GM12878 (cell line): ENCODE results near the gene SRP72. TPM values are rescaled to one million over a fixed set of nuclear protein-coding genes. Genes with fewer than 3 reads are reported as not detected.

Experiments used
- ATAC-seq: fragments of 200-7000 bp; cut with Tn5 transposase; 3 replicates; pipeline ENCODE4 v1.9.1; 2020; ENCODE audit warnings: mild to moderate bottlenecking, moderate library complexity
- BruUV-seq: library from RNA; stranded (reverse); fragments of 400-500 nt; replicated peaks from 2 replicates; lab custom pipeline; 2021; lab: Mats Ljungman, UMichigan
- CTCF ChIA-PET: fragments of 300-600 bp; sonication (Branson Sonifier 250); formaldehyde crosslinking; extraction: SDS; loops from one replicate; lab custom pipeline; 2021; ENCODE audit warnings: inconsistent platforms; lab: Yijun Ruan, JAX
- POLR2A ChIA-PET: fragments of 350-600 bp; formaldehyde crosslinking; extraction: SDS; loops from one replicate; lab custom pipeline; 2021; ENCODE audit warnings: inconsistent platforms; lab: Charles Lee
- RAD21 ChIA-PET: fragments of 300-600 bp; sonication (Branson Sonifier 250); formaldehyde crosslinking; loops from one replicate; lab custom pipeline; 2023; ENCODE audit warnings: antibody characterized with exemption; ENCODE audit not compliant: unreplicated experiment; lab: Charles Lee
- SMC1A ChIA-PET: fragments of 300-600 bp; sonication (Branson Sonifier 250); formaldehyde crosslinking; loops from one replicate; lab custom pipeline; 2023; ENCODE audit not compliant: unreplicated experiment, uncharacterized antibody; lab: Charles Lee
- DNase-seq: peaks from one replicate; pipeline ENCODE4 v3.0.0-alpha.2; 2011; ENCODE audit warnings: low read depth, low spot score
- FAIRE-seq: peaks from 3 replicates; lab custom pipeline; 2011; peaks lifted over from hg19 to GRCh38; lab: Jason Lieb, UNC
- H2AFZ ChIP-seq: 2 replicates; pipeline ENCODE4 v1.6.0; 2011; ENCODE audit warnings: low read depth, low read length, control low read depth; ENCODE audit not compliant: control insufficient read depth
- H3K27ac ChIP-seq: 2 replicates; pipeline ENCODE4 v1.5.1; 2011; ENCODE audit warnings: control low read depth; ENCODE audit not compliant: control insufficient read depth, insufficient read depth
- H3K27me3 ChIP-seq, 2 experiments: replicated peaks in 1 of 2; 2 replicates each; pipeline versions ENCODE4 v1.6.0 to v1.6.1; 2011; ENCODE audit warnings: low read length in 1 of 2; ENCODE audit not compliant: control insufficient read depth in 2 of 2, insufficient read depth in 2 of 2
- H3K36me3 ChIP-seq, 2 experiments: 2 replicates each; pipeline ENCODE4 v1.5.1; 2011; ENCODE audit warnings: low read length in 1 of 2; ENCODE audit not compliant: control insufficient read depth in 2 of 2, insufficient read depth in 2 of 2
- H3K4me1 ChIP-seq: 2 replicates; pipeline ENCODE4 v1.6.1; 2011; ENCODE audit warnings: mild to moderate bottlenecking, low read length, moderate library complexity, mixed read lengths; ENCODE audit not compliant: control insufficient read depth, insufficient read depth
- H3K4me2 ChIP-seq: 2 replicates; pipeline ENCODE4 v1.6.0; 2011; ENCODE audit warnings: control low read depth; ENCODE audit not compliant: control insufficient read depth, insufficient read depth
- H3K4me3 ChIP-seq: fragments of 200-600 bp; sonication (generic); 2 replicates; pipeline ENCODE4 v1.5.1; 2016
- H3K79me2 ChIP-seq: 2 replicates; pipeline ENCODE4 v1.6.0; 2011; ENCODE audit warnings: low read length; ENCODE audit not compliant: control insufficient read depth, insufficient read depth
- H3K9ac ChIP-seq: 2 replicates; pipeline ENCODE4 v1.8.0; 2011; ENCODE audit warnings: low read length, control low read depth, mixed read lengths; ENCODE audit not compliant: control insufficient read depth, insufficient read depth
- H3K9me3 ChIP-seq: replicated peaks from 3 replicates; pipeline ENCODE4 v1.5.1; 2011; ENCODE audit warnings: mild to moderate bottlenecking, low read length; ENCODE audit not compliant: control insufficient read depth, insufficient read depth
- H4K20me1 ChIP-seq: 2 replicates; pipeline ENCODE4 v1.6.0; 2011; ENCODE audit not compliant: control insufficient read depth, insufficient read depth
- CREM ChIP-seq: IDR thresholded peaks from 2 replicates; pipeline ENCODE4 v1.6.1; 2014; ENCODE audit warnings: antibody characterized with exemption, low read depth
- IKZF1 ChIP-seq: fragments of 450-650 bp; conservative IDR thresholded peaks from 2 replicates; pipeline ENCODE4 v1.6.1; 2017; ENCODE audit warnings: antibody characterized with exemption, mild to moderate bottlenecking
- IRF5 ChIP-seq: fragments of 450-650 bp; IDR thresholded peaks from 2 replicates; pipeline ENCODE4 v1.6.1; 2017; ENCODE audit warnings: borderline replicate concordance
- NFYA ChIP-seq: IDR thresholded peaks from 2 replicates; pipeline ENCODE4 v1.6.1; 2011; ENCODE audit warnings: low read depth, mild to moderate bottlenecking, low read length, improper control_type of control experiment, borderline replicate concordance
- NR2C2 ChIP-seq: IDR thresholded peaks from 2 replicates; pipeline ENCODE4 v1.6.1; 2011; ENCODE audit warnings: borderline replicate concordance, low read depth; ENCODE audit not compliant: control insufficient read depth, insufficient read length
- NR2F1 ChIP-seq: fragments of 450-650 bp; conservative IDR thresholded peaks from 2 replicates; pipeline ENCODE4 v1.6.1; 2017; ENCODE audit warnings: mild to moderate bottlenecking
- PRDM15 ChIP-seq: fragments of 450-650 bp; formaldehyde crosslinking; IDR thresholded peaks from 2 replicates; pipeline ENCODE4 v1.4.0; 2020; ENCODE audit warnings: mild to moderate bottlenecking, moderate library complexity
- REST ChIP-seq: IDR thresholded peaks from 2 replicates; pipeline ENCODE4 v1.6.1; 2012; ENCODE audit warnings: mild to moderate bottlenecking, low read depth, low read length
- ZBTB4 ChIP-seq: fragments of 450-650 bp; formaldehyde crosslinking; IDR thresholded peaks from 2 replicates; pipeline ENCODE4 v1.4.0; 2022; ENCODE audit warnings: mild to moderate bottlenecking, moderate library complexity
- WGBS: methylation state at CpG from one replicate; pipeline ENCODE4 v1.1.6; 2016; ENCODE audit warnings: low lambda C conversion rate; ENCODE audit not compliant: insufficient replicate concordance, insufficient coverage; ENCODE audit errors: missing lambda C conversion rate; 5-methylcytosine and 5-hydroxymethylcytosine counted together
- in situ Hi-C: fragments of 300-500 bp; cut with MboI; formaldehyde crosslinking; loops from 9 replicates; pipeline ENCODE4 v1.14.3; 2018; ENCODE audit warnings: mixed read lengths
- intact Hi-C: fragments of 100-400 bp; cut with micrococcal nuclease; formaldehyde crosslinking; loops from one replicate; pipeline ENCODE4 v1.14.2; 2022; ENCODE audit not compliant: unreplicated experiment
- polyA plus RNA-seq, 11 experiments: library from polyadenylated mRNA; depleted of rRNA in 4 of 11; unstranded in 6 of 11; stranded (reverse) in 5 of 11; fragments of >200 nt; fragmentation: Nextera tagmentation in 4 of 11; fragmentation: Illumina TruSeq in 1 of 11; extraction: Ambion mirVana in 4 of 11; extraction: Trizol in 1 of 11; gene quantifications; 1 replicate in 1 of 11; 2 replicates in 10 of 11; pipeline versions ENCODE4 v1.2.1 to v1.2.3, GENCODE V29; 2011 to 2016; ENCODE audit warnings: inconsistent platforms in 2 of 11, missing spikeins in 2 of 11, low read depth in 1 of 11
- total RNA-seq, 4 experiments: library from RNA; depleted of rRNA in 3 of 4; stranded (reverse); fragments of >200 nt in 3 of 4; fragmentation: Illumina TruSeq in 1 of 4; extraction: Trizol in 1 of 4; gene quantifications; 2 replicates each; pipeline versions ENCODE4 v1.2.1 to v1.2.3, GENCODE V29; 2013 to 2021

Gene SRP72
- total and polyA plus RNA-seq, 10 of the 15 experiments (the other 5 are each of a cell fraction or from before 2014, with no cell fraction given), result 61.6 to 186 (median 133) TPM

GRCh38 chr4:56440983-56441382 lies 26.4 kb upstream of the SRP72 start:
- Histone ChIP-seq H3K4me2 (peak overlapping the region; percentile 63), H3K27me3 (no peaks in the 10 kb centered on the region), H3K4me3 (peak overlapping the region; percentile 51), H4K20me1 (no peaks in the 10 kb centered on the region; the same call in 1 of the 2 replicates), H3K9me3 (no peaks in the 10 kb centered on the region), H3K9ac (peak overlapping the region; percentile 11; the same call in 1 of the 2 replicates), H3K79me2 (peaks cover 93% of the 10 kb centered on the region), H3K36me3 (peaks cover 0 to 14% of the 10 kb centered on the region in 2 experiments; a peak in 2 of 4 replicates), H3K27ac (no peak overlapping the region), H2AFZ (no peak overlapping the region), H3K4me1 (no peaks in the 10 kb centered on the region; the same call in 1 of the 2 replicates)
- ChIA-PET CTCF (interaction anchor here (4.1 kb wide), 1 partner anchor 18 kb away, joined by 30 read pairs; no protein-coding TSS in a partner anchor), POLR2A (interaction anchor here (1.1 to 1.5 kb wide), 2 partner anchors 8 to 25 kb away, joined by 3 to 6 read pairs; no protein-coding TSS in a partner anchor), SMC1A (interaction anchor here (1.0 to 4.0 kb wide), 5 partner anchors 11 to 54 kb away, joined by 3 to 19 read pairs (median 13); partner anchors contain the start of gene AASDH), RAD21 (interaction anchor here (1.1 to 1.4 kb wide), 2 partner anchors 11 kb away, joined by 5 to 6 read pairs; no protein-coding TSS in a partner anchor)
- 95% methylated on average over 1 of the region's 1 CpG for WGBS
- in situ Hi-C loops, result no loop called here
- FAIRE-seq (no peak), DNase-seq (no peak), ATAC-seq (no peak)
- no TSS peak for BruUV-seq
- intact Hi-C loops, result no loop called here
- no peak for TF ChIP-seq NFYA
- TF ChIP-seq IRF5, result no peak
- TF ChIP-seq REST, result no peak
- TF ChIP-seq NR2C2, result no peak
- TF ChIP-seq ZBTB4 (CRISPR knock-in tag), result no peak
- no peak for TF ChIP-seq IKZF1
- TF ChIP-seq CREM, result no peak
- TF ChIP-seq NR2F1, result no peak
- TF ChIP-seq PRDM15 (CRISPR knock-in tag), result no peak
